Esophagus squamous epithelium (tissue), 4 donors: Measurements from ENCODE around the gene GATB.

Experiments
- CTCF ChIP-seq, 6 experiments: fragments of 450-650 bp in 4 of 6; fragments of 200-600 bp in 2 of 6; sonication (generic) in 2 of 6; IDR thresholded peaks; one replicate each; pipeline ENCODE4 v1.5.1; 2016 to 2019; ENCODE audit warnings: antibody characterized with exemption in 6 of 6, mild to moderate bottlenecking in 4 of 6, moderate library complexity in 4 of 6
- POLR2A ChIP-seq, 4 donors: fragments of 450-650 bp; IDR thresholded peaks; one replicate each; pipeline ENCODE4 v1.6.1; 2017; ENCODE audit warnings: antibody characterized with exemption in 4 of 4, mild to moderate bottlenecking in 4 of 4, moderate library complexity in 3 of 4

- TF ChIP-seq CTCF (IDR thresholded peaks at IDR 0.05) (no peak), POLR2A (IDR thresholded peaks at IDR 0.05) (no peak)
Observed at GRCh38 chr4:151663109-151663508, 97.7 kb downstream of the GATB start.
